B cell (primary cell): ENCODE results near the gene CEP350. TPM values are rescaled to one million over a fixed set of nuclear protein-coding genes. Genes with fewer than 3 reads are reported as not detected.

ENCODE experiments used
- ATAC-seq: fragments of 200-7000 bp; cut with Tn5 transposase; one replicate; pipeline ENCODE4 v1.10.0; 2021; ENCODE audit warnings: low read depth, mild to moderate bottlenecking, moderate number of reproducible peaks, moderate library complexity
- CTCF ChIA-PET: fragments of 350-600 bp; sonication (Branson Sonifier 250); formaldehyde crosslinking; loops from one replicate; lab custom pipeline; 2021; ENCODE audit warnings: antibody characterized with exemption, inconsistent platforms; lab: Charles Lee
- POLR2A ChIA-PET: fragments of 350-600 bp; sonication (Branson Sonifier 250); formaldehyde crosslinking; loops from one replicate; lab custom pipeline; 2021; ENCODE audit warnings: antibody characterized with exemption; lab: Charles Lee
- DNase-seq: peaks from one replicate; pipeline ENCODE4 v3.0.0; 2013
- H2AFZ ChIP-seq: 2 replicates; pipeline ENCODE4 v1.6.1; 2012; ENCODE audit warnings: mild to moderate bottlenecking, low read depth, low read length; ENCODE audit not compliant: insufficient read depth, poor library complexity, severe bottlenecking
- H3K27ac ChIP-seq, 2 donors: 1 replicate in 1 of 2; 2 replicates in 1 of 2; pipeline ENCODE4 v1.5.1; 2012 to 2013; ENCODE audit warnings: low read length in 2 of 2, mild to moderate bottlenecking in 2 of 2, moderate library complexity in 1 of 2
- H3K27me3 ChIP-seq, 4 experiments: fragments of 200-600 bp in 1 of 4; sonication (generic) in 1 of 4; replicated peaks in 1 of 4; 1 replicate in 2 of 4; 2 replicates in 2 of 4; pipeline versions ENCODE4 v1.6.1 to v1.7.0; 2013 to 2016; ENCODE audit warnings: low read length in 3 of 4, mild to moderate bottlenecking in 2 of 4, mixed read lengths in 1 of 4, moderate library complexity in 1 of 4; ENCODE audit not compliant: insufficient read depth in 4 of 4, control insufficient read depth in 3 of 4; ENCODE audit errors: control extremely low read depth in 1 of 4
- H3K36me3 ChIP-seq, 2 experiments: replicated peaks in 1 of 2; 1 replicate in 1 of 2; 2 replicates in 1 of 2; pipeline versions ENCODE4 v1.6.1 to v1.7.1; 2013; ENCODE audit warnings: low read length in 1 of 2; ENCODE audit not compliant: insufficient read depth in 2 of 2, control insufficient read depth in 1 of 2; ENCODE audit errors: control extremely low read depth in 1 of 2, extremely low read depth in 1 of 2
- H3K4me1 ChIP-seq, 2 donors: fragments of 200-600 bp in 1 of 2; sonication (generic) in 1 of 2; 1 replicate in 1 of 2; 2 replicates in 1 of 2; pipeline versions ENCODE4 v1.5.1 to v1.6.1; 2013 to 2017; ENCODE audit warnings: low read length in 2 of 2; ENCODE audit not compliant: control insufficient read depth in 2 of 2, insufficient read depth in 2 of 2
- H3K4me2 ChIP-seq: replicated peaks from 2 replicates; pipeline ENCODE3; 2012; ENCODE audit warnings: mild to moderate bottlenecking, low read depth, low read length; ENCODE audit not compliant: poor library complexity, severe bottlenecking
- H3K4me3 ChIP-seq, 5 experiments: fragments of 200-600 bp in 1 of 5; sonication (generic) in 1 of 5; 1 replicate in 3 of 5; 2 replicates in 2 of 5; pipeline versions ENCODE4 v1.5.1 to v1.7.0; 2011 to 2016; ENCODE audit warnings: low read length in 4 of 5, mild to moderate bottlenecking in 4 of 5, low read depth in 2 of 5, control low read depth in 1 of 5, moderate library complexity in 1 of 5; ENCODE audit not compliant: insufficient read depth in 1 of 5; ENCODE audit errors: control extremely low read depth in 1 of 5, extremely low read depth in 1 of 5
- H3K79me2 ChIP-seq: fragments of 200-600 bp; sonication (generic); one replicate; pipeline ENCODE4 v1.6.0; 2016; ENCODE audit warnings: low read length; ENCODE audit not compliant: control insufficient read depth, insufficient read depth
- H3K9ac ChIP-seq: fragments of 200-600 bp; sonication (generic); 2 replicates; pipeline ENCODE4 v1.6.1; 2017; ENCODE audit warnings: mild to moderate bottlenecking, low read length, moderate library complexity
- H3K9me3 ChIP-seq, 3 donors: one replicate each; pipeline versions ENCODE4 v1.6.1 to v1.7.1; 2013; ENCODE audit warnings: low read length in 2 of 3; ENCODE audit not compliant: control insufficient read depth in 2 of 3, insufficient read depth in 1 of 3; ENCODE audit errors: control extremely low read depth in 1 of 3
- H4K20me1 ChIP-seq: 2 replicates; pipeline ENCODE4 v1.6.0; 2012; ENCODE audit warnings: mild to moderate bottlenecking, low read length; ENCODE audit not compliant: insufficient read depth, control insufficient read depth, poor library complexity, severe bottlenecking
- H3K27ac Mint-ChIP-seq: one replicate; pipeline ENCODE4 v1.8.0; 2021; ENCODE audit warnings: mixed read lengths
- H3K27me3 Mint-ChIP-seq: one replicate; pipeline ENCODE4 v1.8.0; 2021; ENCODE audit warnings: mixed read lengths
- H3K4me1 Mint-ChIP-seq: one replicate; pipeline ENCODE4 v1.8.0; 2021; ENCODE audit warnings: mixed read lengths
- H3K4me3 Mint-ChIP-seq: one replicate; pipeline ENCODE4 v1.8.0; 2021; ENCODE audit warnings: mixed read lengths
- H3K9me3 Mint-ChIP-seq: one replicate; pipeline ENCODE4 v1.8.0; 2022; ENCODE audit warnings: mixed read lengths; ENCODE audit not compliant: insufficient read depth
- CTCF ChIP-seq: fragments of 200-600 bp; IDR thresholded peaks from one replicate; pipeline ENCODE4 v1.8.0; 2022; ENCODE audit warnings: antibody characterized with exemption, mild to moderate bottlenecking
- EZH2 ChIP-seq: IDR thresholded peaks from 2 replicates; pipeline ENCODE4 v1.6.1; 2012; ENCODE audit warnings: borderline replicate concordance, low read depth, mild to moderate bottlenecking, moderate library complexity, low read length; ENCODE audit not compliant: insufficient read depth, poor library complexity, severe bottlenecking
- WGBS: methylation state at CpG from one replicate; pipeline ENCODE4 v1.1.5; 2013; ENCODE audit warnings: missing lambda C conversion rate; ENCODE audit not compliant: insufficient coverage; 5-methylcytosine and 5-hydroxymethylcytosine counted together
- intact Hi-C: fragments of 100-400 bp; cut with micrococcal nuclease; formaldehyde crosslinking; loops from one replicate; pipeline ENCODE4 v1.10.0; 2022
- polyA plus RNA-seq: library from polyadenylated mRNA; depleted of rRNA; stranded (reverse); fragments of >200 nt; gene quantifications from 2 replicates; pipeline ENCODE4 v1.2.3, GENCODE V29; 2012
- total RNA-seq, 2 donors: library from RNA; stranded (reverse); fragments of 120-200 nt in 1 of 2; gene quantifications; 1 replicate in 1 of 2; 2 replicates in 1 of 2; pipeline versions ENCODE4 v1.2.3 to v1.2.4, GENCODE V29; 2013 to 2022

Gene CEP350
- total and polyA plus RNA-seq, 2 donors (not counting 1 experiment from before 2014, with no cell fraction given) = 7.4 to 92.3 TPM

GRCh38 chr1:180029524-180030135 lies 75.0 kb downstream of the CEP350 start:
- Histone ChIP-seq H3K27ac (no peak overlapping the region), H3K27me3 (no peaks in the 10 kb centered on the region), H3K4me3 (no peak overlapping the region), H3K79me2 (peaks cover 3% of the 10 kb centered on the region), H3K4me2 (no peak overlapping the region), H3K4me1 (no peaks in the 10 kb centered on the region), H4K20me1 (no peaks in the 10 kb centered on the region), H2AFZ (no peak overlapping the region), H3K36me3 (peaks cover 6 to 53% of the 10 kb centered on the region in 2 experiments), H3K9ac (no peak overlapping the region), H3K9me3 (no peaks in the 10 kb centered on the region)
- ChIA-PET POLR2A (no interaction called here), CTCF (interaction anchor here (1.2 kb wide), 1 partner anchor 161 kb away, joined by 8 read pairs; no protein-coding TSS in a partner anchor)
- Mint-ChIP-seq H3K4me3 (no peak overlapping the region), H3K4me1 (no peaks in the 10 kb centered on the region), H3K9me3 (no peaks in the 10 kb centered on the region), H3K27ac (no peak overlapping the region), H3K27me3 (no peaks in the 10 kb centered on the region)
- 76% methylated on average over 2 of the region's 7 CpGs for WGBS
- no peak for DNase-seq
- intact Hi-C loops = loop anchor here (1.0 to 10.0 kb wide), 2 partner anchors 45 to 162 kb away; no protein-coding TSS in a partner anchor
- TF ChIP-seq EZH2 = no peak
- no peak for TF ChIP-seq CTCF
- no peak for ATAC-seq

- H3K79me2 ChIP-seq = no peaks in the 10 kb centered on the region
- no peak overlapping the region for H3K27ac Mint-ChIP-seq
- CTCF ChIA-PET = no interaction called here
These were observed 77.1 kb downstream of the CEP350 start for GRCh38 chr1:180031664-180032063.

More at GRCh38 chr1:180031664-180032063, 77.1 kb downstream of the CEP350 start:
- Histone ChIP-seq H2AFZ (no peak overlapping the region), H3K9ac (no peak overlapping the region), H3K27ac (no peak overlapping the region), H3K4me2 (no peak overlapping the region), H3K4me1 (no peaks in the 10 kb centered on the region), H3K36me3 (peaks cover 6 to 63% of the 10 kb centered on the region in 2 experiments), H4K20me1 (no peaks in the 10 kb centered on the region), H3K27me3 (no peaks in the 10 kb centered on the region), H3K4me3 (no peak overlapping the region), H3K9me3 (no peaks in the 10 kb centered on the region)
- ATAC-seq (no peak), DNase-seq (no peak)
- TF ChIP-seq EZH2 = no peak
- no peak for TF ChIP-seq CTCF
- POLR2A ChIA-PET = no interaction called here
- H3K9me3 Mint-ChIP-seq = no peaks in the 10 kb centered on the region
- no peak overlapping the region for H3K4me3 Mint-ChIP-seq
- WGBS = no CpG with 5 or more reads among the region's 1 CpG
- H3K4me1 Mint-ChIP-seq = no peaks in the 10 kb centered on the region
- H3K27me3 Mint-ChIP-seq = no peaks in the 10 kb centered on the region
- intact Hi-C loops = no loop called here
